OCI-LY1 (cell line): Measurements from ENCODE around the gene FIBIN.
"Not testable (repeated sequence)": the region's sequence is repeated elsewhere in the genome, so short reads cannot be mapped to it uniquely, and the experiment has no call there.

Source experiments
- H2AFZ ChIP-seq: fragments of 200-600 bp; sonication (generic), shearing (Covaris generic); 2 replicates; pipeline ENCODE4 v1.6.0; 2014; ENCODE audit warnings: antibody characterized with exemption, mild to moderate bottlenecking, low read length
- H3F3A ChIP-seq: fragments of 200-600 bp; sonication (generic), shearing (Covaris generic); 2 replicates; pipeline ENCODE4 v1.6.0; 2014; ENCODE audit warnings: mild to moderate bottlenecking, antibody characterized with exemption, low read length, moderate library complexity; ENCODE audit not compliant: insufficient read depth
- H3K27ac ChIP-seq: fragments of 200-600 bp; sonication (generic); 2 replicates; pipeline ENCODE4 v1.5.1; 2014; ENCODE audit warnings: low read length, mixed run types, mild to moderate bottlenecking, low read depth; ENCODE audit not compliant: poor library complexity, severe bottlenecking
- H3K27me3 ChIP-seq: fragments of 200-600 bp; sonication (generic); 2 replicates; pipeline ENCODE4 v1.6.0; 2014; ENCODE audit warnings: antibody characterized with exemption, mild to moderate bottlenecking, low read length, moderate library complexity; ENCODE audit not compliant: insufficient read depth
- H3K36me3 ChIP-seq: fragments of 200-600 bp; sonication (generic); 2 replicates; pipeline ENCODE4 v1.6.1; 2014; ENCODE audit warnings: mild to moderate bottlenecking, antibody characterized with exemption, low read length, moderate library complexity, mixed read lengths; ENCODE audit not compliant: insufficient read depth
- H3K4me1 ChIP-seq: fragments of 200-600 bp; sonication (generic); 2 replicates; pipeline ENCODE4 v1.5.1; 2014; ENCODE audit warnings: mild to moderate bottlenecking, low read length, moderate library complexity; ENCODE audit not compliant: insufficient read depth, severe bottlenecking
- H3K4me2 ChIP-seq: fragments of 200-600 bp; sonication (generic), shearing (Covaris generic); 2 replicates; pipeline ENCODE4 v1.6.1; 2014; ENCODE audit warnings: low read length
- H3K4me3 ChIP-seq: fragments of 200-600 bp; sonication (generic); 2 replicates; pipeline ENCODE4 v1.5.1; 2014; ENCODE audit warnings: low read length, low read depth, mild to moderate bottlenecking, mixed read lengths; ENCODE audit not compliant: poor library complexity, severe bottlenecking
- H3K79me2 ChIP-seq: fragments of 200-600 bp; shearing (Covaris generic); 2 replicates; pipeline ENCODE4 v1.6.1; 2016; ENCODE audit warnings: mixed run types, low read length, mixed read lengths; ENCODE audit not compliant: insufficient read depth
- H3K9ac ChIP-seq: fragments of 200-600 bp; sonication (generic), shearing (Covaris generic); 2 replicates; pipeline ENCODE4 v1.6.1; 2014; ENCODE audit warnings: mild to moderate bottlenecking, low read length, mixed read lengths
- H3K9me2 ChIP-seq: fragments of 200-600 bp; sonication (generic), shearing (Covaris generic); 2 replicates; pipeline ENCODE4 v1.6.1; 2014; ENCODE audit warnings: low read depth, mild to moderate bottlenecking, low read length, mixed read lengths
- H3K9me3 ChIP-seq: fragments of 200-600 bp; shearing (Covaris generic); 2 replicates; pipeline ENCODE4 v1.6.1; 2014; ENCODE audit warnings: low read length, mixed read lengths
- H4K20me1 ChIP-seq: fragments of 200-600 bp; sonication (generic), shearing (Covaris generic); 2 replicates; pipeline ENCODE4 v1.6.0; 2016; ENCODE audit warnings: mild to moderate bottlenecking, low read length; ENCODE audit not compliant: insufficient read depth
- CTCF ChIP-seq: fragments of 200-600 bp; sonication (generic), shearing (Covaris generic); IDR thresholded peaks from 2 replicates; pipeline ENCODE4 v1.5.1; 2017; ENCODE audit warnings: mild to moderate bottlenecking, antibody characterized with exemption, low read length, moderate library complexity, mixed read lengths
- EZH2 ChIP-seq: fragments of 200-600 bp; sonication (generic), shearing (Covaris generic); IDR thresholded peaks from 2 replicates; pipeline ENCODE4 v1.8.0; 2017; ENCODE audit warnings: borderline replicate concordance, mixed run types, mild to moderate bottlenecking, antibody characterized with exemption, low read length, moderate library complexity, mixed read lengths

Gene FIBIN

DNA sequence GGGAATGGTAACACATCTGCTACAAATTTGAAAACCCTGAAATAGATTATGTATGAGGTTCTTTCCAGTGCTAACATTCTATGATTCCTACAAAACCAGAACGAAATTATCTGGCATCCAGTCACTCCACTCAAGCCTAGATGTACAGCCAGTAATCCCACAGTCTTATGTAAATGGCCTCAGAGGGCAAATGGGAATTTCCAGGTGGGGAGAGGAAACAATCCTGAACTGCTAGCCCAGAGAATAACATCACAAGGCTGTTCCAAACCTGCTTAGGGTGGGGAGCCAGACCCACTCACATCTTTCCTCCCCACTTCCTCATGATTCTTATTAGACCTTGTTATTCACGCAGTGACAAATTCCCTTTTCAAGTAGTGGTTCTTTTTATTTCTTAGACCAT, 3.5 kb downstream of the FIBIN start:
- Histone ChIP-seq H3K9me3 (no peaks in the 10 kb centered on the region), H3K9ac (peak overlapping the region; percentile 95), H3F3A (no peaks in the 10 kb centered on the region), H4K20me1 (no peaks in the 10 kb centered on the region), H3K79me2 (peaks cover 36% of the 10 kb centered on the region), H3K4me3 (peak overlapping the region; percentile 79), H3K27me3 (no peaks in the 10 kb centered on the region), H3K9me2 (no peaks in the 10 kb centered on the region), H3K36me3 (no peaks in the 10 kb centered on the region; the same call in 1 of the 2 replicates), H3K4me2 (peak overlapping the region; percentile 68), H3K27ac (peak overlapping the region; percentile 92), H3K4me1 (peaks cover 92% of the 10 kb centered on the region), H2AFZ (no peak overlapping the region)
- TF ChIP-seq EZH2 (no peak), CTCF (no peak)

GRCh38 chr11:27001136-27001730, 7.3 kb downstream of the FIBIN start:
- not testable (repeated sequence) for H4K20me1 ChIP-seq, H2AFZ ChIP-seq, H3K4me2 ChIP-seq, H3K9me3 ChIP-seq, H3K27me3 ChIP-seq, H3K36me3 ChIP-seq, H3K4me3 ChIP-seq, H3K9me2 ChIP-seq, H3K79me2 ChIP-seq, H3F3A ChIP-seq
- Histone ChIP-seq H3K4me1 (peaks cover 95% of the 10 kb centered on the region), H3K27ac (peak overlapping the region; percentile 88), H3K9ac (0 out of 2 replicates have a peak overlapping the region, but pooled peaks have one; percentile 2)

DNA sequence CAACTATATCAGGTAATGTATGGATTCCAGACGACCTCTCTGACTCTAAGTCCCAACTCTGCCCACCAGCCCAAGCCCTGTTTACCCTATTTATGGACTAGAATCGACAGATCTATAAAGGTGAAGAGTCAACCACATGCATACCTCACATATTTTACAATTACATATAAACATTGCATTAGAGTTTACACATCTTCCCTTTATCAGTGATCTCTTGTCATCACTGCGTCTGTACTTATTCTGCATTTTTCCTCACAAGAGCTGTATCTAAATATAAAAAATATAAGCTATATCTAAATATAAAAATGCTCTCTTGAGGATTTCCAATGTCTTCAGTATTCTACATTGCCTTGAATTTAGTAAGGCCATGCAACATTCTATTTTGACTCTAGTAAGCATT, 8.5 kb downstream of the FIBIN start:
- TF ChIP-seq CTCF (no peak), EZH2 (no peak)
- no peaks in the 10 kb centered on the region for H3F3A ChIP-seq
- no peaks in the 10 kb centered on the region for H3K9me2 ChIP-seq
- H3K9ac ChIP-seq = no peak overlapping the region
- H3K4me3 ChIP-seq = no peak overlapping the region
- H3K79me2 ChIP-seq = no peaks in the 10 kb centered on the region
- peaks cover 95% of the 10 kb centered on the region for H3K4me1 ChIP-seq
- H3K27me3 ChIP-seq = no peaks in the 10 kb centered on the region
- no peaks in the 10 kb centered on the region for H3K9me3 ChIP-seq
- H4K20me1 ChIP-seq = no peaks in the 10 kb centered on the region
- H3K27ac ChIP-seq = peak overlapping the region; percentile 88
- H3K4me2 ChIP-seq = peak overlapping the region; percentile 54
- H3K36me3 ChIP-seq = no peaks in the 10 kb centered on the region
- H2AFZ ChIP-seq = no peak overlapping the region

DNA sequence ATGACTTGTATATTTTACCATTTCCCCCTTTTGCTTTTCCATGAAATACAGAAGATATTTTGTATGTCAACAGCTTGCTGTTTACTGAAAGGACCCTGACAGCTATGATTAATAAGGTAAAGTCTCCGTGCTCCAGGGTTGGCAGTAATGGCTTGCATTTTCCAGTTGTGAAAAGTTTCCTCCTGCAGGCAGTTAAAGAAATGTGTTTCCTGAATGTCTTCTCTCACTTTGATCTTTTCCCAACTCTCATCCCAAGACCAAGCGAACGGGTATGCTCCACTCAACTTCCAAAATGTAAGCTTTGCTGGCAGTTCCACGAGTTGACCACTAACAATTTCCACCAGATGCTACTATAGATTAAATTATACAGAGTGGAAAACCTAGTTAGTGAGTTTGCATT, 8.9 kb downstream of the FIBIN start:
- no peaks in the 10 kb centered on the region for H3K9me3 ChIP-seq
- H3K27me3 ChIP-seq = no peaks in the 10 kb centered on the region
- H3K4me3 ChIP-seq = peak overlapping the region; percentile 5
- peak overlapping the region; percentile 54 for H3K4me2 ChIP-seq
- no peaks in the 10 kb centered on the region for H4K20me1 ChIP-seq
- no peaks in the 10 kb centered on the region for H3K36me3 ChIP-seq
- H3K9me2 ChIP-seq = no peaks in the 10 kb centered on the region
- peak overlapping the region; percentile 88 for H3K27ac ChIP-seq
- H3K4me1 ChIP-seq = peaks cover 95% of the 10 kb centered on the region
- no peaks in the 10 kb centered on the region for H3F3A ChIP-seq
- peak overlapping the region; percentile 47 for H3K9ac ChIP-seq
- no peaks in the 10 kb centered on the region for H3K79me2 ChIP-seq
- no peak for TF ChIP-seq EZH2
- TF ChIP-seq CTCF = no peak
- no peak overlapping the region for H2AFZ ChIP-seq
